Measurements from ENCODE around the gene GABBR1.

DNA sequence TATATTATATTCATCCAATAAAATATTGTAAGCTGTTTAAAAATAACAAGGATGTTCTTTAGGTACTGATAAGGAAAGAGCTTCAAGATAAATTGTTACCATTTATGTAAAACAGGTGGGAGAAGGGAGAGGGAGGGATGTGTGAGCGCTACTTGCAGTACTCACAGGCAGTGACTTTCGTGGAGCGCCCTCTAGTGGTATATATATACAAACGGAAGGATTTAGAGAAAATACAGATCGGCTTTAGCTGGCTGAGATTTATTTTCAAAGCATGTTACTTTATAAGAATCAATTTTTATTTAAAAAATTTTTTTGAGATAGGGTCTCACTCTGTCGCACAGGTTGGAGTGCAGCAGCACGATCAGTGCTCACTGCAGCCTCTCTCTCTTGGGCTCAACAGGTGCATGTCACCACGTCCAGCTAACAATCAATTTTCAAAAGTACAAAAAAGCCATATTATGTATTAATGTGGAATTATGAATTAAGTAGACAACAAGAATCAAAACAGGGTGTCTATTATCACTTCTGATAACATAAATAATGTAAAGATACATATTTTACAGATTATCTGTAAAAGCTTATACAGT is 20.6 kb upstream of the GABBR1 start:
- TF ChIP-seq, protein P1, sequence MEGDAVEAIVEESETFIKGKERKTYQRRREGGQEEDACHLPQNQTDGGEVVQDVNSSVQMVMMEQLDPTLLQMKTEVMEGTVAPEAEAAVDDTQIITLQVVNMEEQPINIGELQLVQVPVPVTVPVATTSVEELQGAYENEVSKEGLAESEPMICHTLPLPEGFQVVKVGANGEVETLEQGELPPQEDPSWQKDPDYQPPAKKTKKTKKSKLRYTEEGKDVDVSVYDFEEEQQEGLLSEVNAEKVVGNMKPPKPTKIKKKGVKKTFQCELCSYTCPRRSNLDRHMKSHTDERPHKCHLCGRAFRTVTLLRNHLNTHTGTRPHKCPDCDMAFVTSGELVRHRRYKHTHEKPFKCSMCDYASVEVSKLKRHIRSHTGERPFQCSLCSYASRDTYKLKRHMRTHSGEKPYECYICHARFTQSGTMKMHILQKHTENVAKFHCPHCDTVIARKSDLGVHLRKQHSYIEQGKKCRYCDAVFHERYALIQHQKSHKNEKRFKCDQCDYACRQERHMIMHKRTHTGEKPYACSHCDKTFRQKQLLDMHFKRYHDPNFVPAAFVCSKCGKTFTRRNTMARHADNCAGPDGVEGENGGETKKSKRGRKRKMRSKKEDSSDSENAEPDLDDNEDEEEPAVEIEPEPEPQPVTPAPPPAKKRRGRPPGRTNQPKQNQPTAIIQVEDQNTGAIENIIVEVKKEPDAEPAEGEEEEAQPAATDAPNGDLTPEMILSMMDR (IDR thresholded peaks at IDR 0.05; ENCODE audit: low read depth, low read length): peak; percentile 61
- TF ChIP-seq EZH2phosphoT487 (IDR thresholded peaks at IDR 0.05; ENCODE audit: low read depth): no peak
